Measurements from ENCODE around the gene TENT5C.

Gene TENT5C

GRCh38 chr1:117646956-117647355 lies 41.1 kb downstream of the TENT5C start:
- TF ChIP-seq, protein P1, sequence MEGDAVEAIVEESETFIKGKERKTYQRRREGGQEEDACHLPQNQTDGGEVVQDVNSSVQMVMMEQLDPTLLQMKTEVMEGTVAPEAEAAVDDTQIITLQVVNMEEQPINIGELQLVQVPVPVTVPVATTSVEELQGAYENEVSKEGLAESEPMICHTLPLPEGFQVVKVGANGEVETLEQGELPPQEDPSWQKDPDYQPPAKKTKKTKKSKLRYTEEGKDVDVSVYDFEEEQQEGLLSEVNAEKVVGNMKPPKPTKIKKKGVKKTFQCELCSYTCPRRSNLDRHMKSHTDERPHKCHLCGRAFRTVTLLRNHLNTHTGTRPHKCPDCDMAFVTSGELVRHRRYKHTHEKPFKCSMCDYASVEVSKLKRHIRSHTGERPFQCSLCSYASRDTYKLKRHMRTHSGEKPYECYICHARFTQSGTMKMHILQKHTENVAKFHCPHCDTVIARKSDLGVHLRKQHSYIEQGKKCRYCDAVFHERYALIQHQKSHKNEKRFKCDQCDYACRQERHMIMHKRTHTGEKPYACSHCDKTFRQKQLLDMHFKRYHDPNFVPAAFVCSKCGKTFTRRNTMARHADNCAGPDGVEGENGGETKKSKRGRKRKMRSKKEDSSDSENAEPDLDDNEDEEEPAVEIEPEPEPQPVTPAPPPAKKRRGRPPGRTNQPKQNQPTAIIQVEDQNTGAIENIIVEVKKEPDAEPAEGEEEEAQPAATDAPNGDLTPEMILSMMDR (conservative IDR thresholded peaks at IDR 0.05; ENCODE audit: low read length) = no peak
- H3K4me3 ChIP-seq (ENCODE audit: low read length) = no peak overlapping the region
- DNase-seq (ENCODE audit: low read depth) = no peak

DNA sequence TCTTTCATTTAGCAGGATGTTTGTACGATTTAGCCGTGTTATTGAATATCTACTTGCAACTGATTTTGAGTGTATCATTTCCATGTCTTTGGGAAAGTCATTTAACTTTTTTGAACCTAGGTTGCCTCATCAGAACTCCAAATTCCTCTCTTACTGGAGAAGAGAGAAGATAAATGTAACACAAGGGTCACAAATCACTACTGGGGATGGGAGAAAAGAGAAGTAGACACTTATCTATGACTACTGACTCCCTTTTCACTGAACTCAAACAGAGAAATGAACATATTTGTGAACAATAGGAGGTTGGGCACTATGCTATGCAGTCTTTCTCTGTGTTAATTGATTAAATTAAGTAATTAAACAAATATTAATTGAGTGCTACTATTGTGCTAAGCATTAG lies 42.2 kb downstream of the TENT5C start:
- no peak for DNase-seq (ENCODE audit: low read depth)
- TF ChIP-seq, protein P1 (conservative IDR thresholded peaks at IDR 0.05; ENCODE audit: low read length) = no peak
- H3K4me3 ChIP-seq (ENCODE audit: low read length) = no peak overlapping the region

DNA sequence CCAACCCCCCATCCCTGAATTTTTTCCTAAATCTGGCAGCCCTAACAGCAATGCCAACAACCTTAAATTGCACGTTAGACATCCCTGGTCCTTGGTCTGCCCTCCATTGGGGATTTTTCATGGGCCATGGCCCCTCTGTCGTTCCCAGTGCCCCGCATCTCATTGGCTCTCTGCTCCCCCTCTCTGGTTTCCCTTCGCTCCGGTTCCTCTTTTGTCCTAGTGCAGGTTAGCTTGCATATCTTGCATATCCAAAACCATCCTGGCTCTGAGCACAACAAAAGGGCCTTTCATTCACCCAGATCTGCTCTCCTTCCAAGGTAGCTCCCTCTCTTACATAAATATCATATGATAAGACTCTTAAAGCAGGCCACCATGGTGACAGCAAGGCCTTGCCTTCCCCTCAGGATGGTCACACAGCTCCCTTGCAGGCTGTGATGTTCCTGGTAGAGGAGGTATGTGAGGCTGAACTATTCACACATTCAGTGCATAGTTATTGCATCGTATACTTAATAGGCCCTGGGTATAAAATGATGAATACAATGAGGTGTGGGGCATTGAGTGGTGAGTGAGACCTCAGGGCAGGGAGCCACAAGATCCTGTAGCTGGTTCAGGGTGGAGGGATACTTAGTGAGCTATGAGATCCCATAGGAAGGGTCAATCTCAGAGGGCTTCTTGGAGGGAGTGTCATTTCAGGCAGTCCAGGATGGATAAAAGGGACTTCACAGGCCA lies 45.2 kb downstream of the TENT5C start:
- TF ChIP-seq, protein P1 (conservative IDR thresholded peaks at IDR 0.05; ENCODE audit: low read length) = no peak
- no peak for DNase-seq (ENCODE audit: low read depth)
- no peak overlapping the region for H3K4me3 ChIP-seq (ENCODE audit: low read length)

- no peak overlapping the region for H3K4me3 ChIP-seq (ENCODE audit: low read length)
- DNase-seq (ENCODE audit: low read depth) = no peak
- TF ChIP-seq, protein P1 (conservative IDR thresholded peaks at IDR 0.05; ENCODE audit: low read length) = no peak
These were observed 45.8 kb downstream of the TENT5C start for GRCh38 chr1:117651616-117652015.

DNA sequence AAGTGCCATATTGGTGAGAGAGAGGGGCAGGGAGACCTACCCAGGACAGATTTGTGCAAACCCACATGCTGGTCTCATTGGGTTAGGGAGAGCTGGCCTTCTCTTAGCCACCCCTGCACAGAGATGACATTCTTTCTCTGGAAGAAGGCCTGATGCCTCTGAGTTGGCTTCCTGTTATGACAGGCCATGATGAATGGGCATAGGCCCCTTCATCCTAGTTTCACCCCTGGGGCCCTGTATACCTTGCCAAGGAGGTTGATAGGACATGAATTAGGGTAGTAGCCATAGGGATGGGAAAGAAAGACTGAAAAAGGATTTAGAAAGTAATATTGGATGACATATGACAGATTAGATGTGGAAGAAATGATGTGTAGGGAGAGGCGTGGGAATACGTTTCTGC lies 46.6 kb downstream of the TENT5C start:
- no peak overlapping the region for H3K4me3 ChIP-seq (ENCODE audit: low read length)
- TF ChIP-seq, protein P1 (conservative IDR thresholded peaks at IDR 0.05; ENCODE audit: low read length) = no peak
- no peak for DNase-seq (ENCODE audit: low read depth)

- no peak overlapping the region for H3K4me3 ChIP-seq (ENCODE audit: low read length)
- TF ChIP-seq, protein P1 (conservative IDR thresholded peaks at IDR 0.05; ENCODE audit: low read length) = no peak
- DNase-seq (ENCODE audit: low read depth) = no peak
These were observed 47.3 kb downstream of the TENT5C start for GRCh38 chr1:117653195-117653594.

- TF ChIP-seq, protein P1 (conservative IDR thresholded peaks at IDR 0.05; ENCODE audit: low read length) = no peak
These were observed 48.1 kb downstream of the TENT5C start for GRCh38 chr1:117653732-117654492.

More at GRCh38 chr1:117653732-117654492, 48.1 kb downstream of the TENT5C start:
- no peak overlapping the region for H3K4me3 ChIP-seq (ENCODE audit: low read length)
- DNase-seq (ENCODE audit: low read depth) = no peak

Data from AG10803 (cell line).